IPS-15b (cell line): ENCODE measurements around the gene ZNF771.

ENCODE experiments used
- H3K27me3 ChIP-seq: one replicate; pipeline ENCODE4 v1.6.1; 2013; ENCODE audit warnings: low read length; ENCODE audit not compliant: control insufficient read depth, insufficient read depth
- H3K36me3 ChIP-seq: one replicate; pipeline ENCODE4 v1.6.1; 2013; ENCODE audit warnings: low read length; ENCODE audit not compliant: control insufficient read depth, insufficient read depth
- H3K4me1 ChIP-seq: one replicate; pipeline ENCODE4 v1.6.1; 2013; ENCODE audit warnings: mild to moderate bottlenecking, low read length; ENCODE audit not compliant: control insufficient read depth, insufficient read depth
- H3K4me3 ChIP-seq: one replicate; pipeline ENCODE4 v1.5.1; 2013; ENCODE audit warnings: low read depth, low read length
- H3K9ac ChIP-seq: one replicate; pipeline ENCODE4 v1.6.1; 2013; ENCODE audit warnings: low read depth, mild to moderate bottlenecking, low read length
- H3K9me3 ChIP-seq: one replicate; pipeline ENCODE4 v1.6.1; 2013; ENCODE audit warnings: mild to moderate bottlenecking, low read length; ENCODE audit not compliant: control insufficient read depth, insufficient read depth

The ZNF771 gene

DNA sequence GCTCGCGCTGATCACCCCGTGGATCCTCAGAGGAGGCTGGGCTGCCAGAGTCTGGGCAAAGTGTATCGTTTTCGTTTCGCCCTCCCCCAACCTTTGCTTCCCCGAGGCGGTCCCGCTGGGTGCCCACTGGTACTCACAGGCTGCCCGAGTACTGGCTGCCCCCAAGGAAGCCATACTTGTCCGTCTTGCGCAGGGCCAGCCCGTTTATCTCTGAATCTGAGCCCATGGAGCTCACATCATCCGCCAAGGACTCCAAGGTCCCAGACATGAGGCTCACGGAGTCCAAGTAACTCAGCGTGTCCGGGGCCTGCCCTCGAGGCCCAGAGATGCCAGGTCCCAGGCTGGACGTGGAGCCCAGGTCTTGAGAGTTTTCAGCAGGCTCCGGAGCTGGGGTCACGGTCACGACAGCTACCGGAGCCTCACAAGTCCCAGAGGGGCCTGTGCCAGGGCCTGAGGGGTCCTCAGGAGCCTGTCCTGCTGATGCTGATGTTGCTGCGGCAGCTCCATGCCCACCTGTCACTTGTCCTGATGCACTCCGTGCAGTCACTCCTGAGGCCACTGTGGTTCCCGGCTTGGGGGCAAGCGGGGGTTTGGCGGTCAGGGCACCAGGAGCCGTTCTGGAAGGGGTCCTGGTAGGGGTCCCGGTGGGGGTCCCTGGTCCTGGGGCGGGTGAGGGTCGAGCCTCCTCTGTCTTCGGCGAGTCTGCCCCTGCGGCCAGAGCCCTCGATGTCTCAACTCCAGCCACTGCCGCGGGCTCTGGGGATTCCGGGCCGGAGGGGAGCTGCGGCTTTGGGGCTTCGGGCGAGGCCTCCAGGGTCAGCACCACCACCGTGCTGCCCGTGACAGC lies 38.1 kb upstream of the ZNF771 start:
- Histone ChIP-seq H3K9ac (peak overlapping the region; percentile 47), H3K27me3 (no peaks in the 10 kb centered on the region), H3K4me3 (peak overlapping the region; percentile 79), H3K36me3 (no peaks in the 10 kb centered on the region), H3K4me1 (no peaks in the 10 kb centered on the region), H3K9me3 (no peaks in the 10 kb centered on the region)

DNA sequence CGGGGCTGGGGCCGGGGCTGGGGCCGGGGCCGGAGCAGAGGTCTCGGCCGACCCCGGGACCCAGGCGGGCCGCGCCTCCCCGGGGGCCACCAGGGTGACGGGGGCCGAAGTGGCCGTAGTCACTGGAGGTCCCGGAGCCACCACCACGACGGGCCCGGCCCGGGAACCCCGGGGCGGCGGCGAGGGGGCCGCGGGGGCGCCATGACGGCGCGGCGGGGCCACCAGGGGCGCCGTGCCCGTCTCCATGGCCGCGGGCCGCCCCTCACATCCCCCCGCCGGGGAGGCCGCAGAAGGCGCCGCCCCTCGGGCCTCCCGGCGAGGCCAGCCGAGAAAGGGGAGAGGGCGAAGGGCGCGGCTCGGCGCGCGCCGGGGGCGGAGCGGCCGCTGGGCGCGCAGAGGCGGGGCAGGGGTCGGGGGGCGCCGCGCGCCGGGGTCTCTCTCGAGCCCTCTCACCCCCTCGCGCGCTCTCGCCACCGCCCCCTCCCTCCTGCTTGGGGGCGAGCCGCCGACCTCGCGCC lies 37.4 kb upstream of the ZNF771 start:
- no peaks in the 10 kb centered on the region for H3K36me3 ChIP-seq
- H3K4me3 ChIP-seq = peak overlapping the region; percentile 79
- H3K4me1 ChIP-seq = no peaks in the 10 kb centered on the region
- no peak overlapping the region for H3K9ac ChIP-seq
- no peaks in the 10 kb centered on the region for H3K27me3 ChIP-seq
- H3K9me3 ChIP-seq = no peaks in the 10 kb centered on the region

DNA sequence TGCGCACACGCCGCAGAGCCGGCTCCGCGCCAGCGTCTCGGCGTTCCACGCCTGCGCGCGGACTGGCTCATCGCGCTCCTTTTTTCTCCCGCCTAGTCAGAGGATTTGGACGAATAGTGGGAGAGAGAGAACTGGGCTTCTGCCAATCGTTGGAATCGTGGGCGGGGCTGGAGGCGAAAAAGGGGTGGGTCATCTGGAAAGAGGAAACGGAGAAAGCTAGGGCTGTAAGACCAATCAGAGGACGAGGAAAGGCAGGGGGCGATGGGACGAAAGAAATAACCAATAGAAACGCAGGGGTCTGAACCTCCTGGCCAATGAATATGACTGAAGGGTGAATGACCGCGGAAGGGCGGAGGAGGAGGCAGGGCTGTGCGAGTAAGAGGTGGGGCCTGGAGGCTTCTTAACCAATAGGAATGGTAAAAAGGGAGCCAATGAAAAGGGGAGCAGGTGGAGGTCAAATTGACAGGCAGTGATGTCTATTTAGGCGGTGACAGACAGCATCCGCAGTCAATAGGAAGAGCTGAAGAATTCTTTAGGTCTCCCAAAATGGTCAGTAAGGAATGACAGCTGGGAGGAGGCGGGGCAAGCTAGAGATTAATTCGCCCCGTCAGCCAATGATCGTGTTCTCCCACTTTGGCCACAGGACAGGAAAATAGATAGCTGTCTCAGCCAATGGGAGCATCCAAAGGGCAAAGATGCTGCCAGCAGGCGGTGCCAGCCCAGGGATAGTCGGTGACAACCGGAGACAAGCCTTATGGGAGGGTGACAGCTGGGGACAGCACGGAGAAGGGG lies 36.8 kb upstream of the ZNF771 start, which contains the start of gene TBC1D10B:
TSS of gene TBC1D10B (minus strand) at position 39 of the 792 bp plus-strand sequence. CDS start 311 bp downstream, outside the sequence.
- H3K4me3 ChIP-seq = peak within 1 kb of the TSS; percentile 79
- H3K9ac ChIP-seq = no peak within 1 kb of the TSS

GRCh38 chr16:30371248-30371816 lies 36.1 kb upstream of the ZNF771 start:
- H3K36me3 ChIP-seq = no peaks in the 10 kb centered on the region
- no peak overlapping the region for H3K9ac ChIP-seq
- no peaks in the 10 kb centered on the region for H3K27me3 ChIP-seq
- H3K9me3 ChIP-seq = no peaks in the 10 kb centered on the region
- no peaks in the 10 kb centered on the region for H3K4me1 ChIP-seq
- peak overlapping the region; percentile 50 for H3K4me3 ChIP-seq

More for the DNA sequence above, 36.8 kb upstream of the ZNF771 start, which contains the start of gene TBC1D10B:
- Histone ChIP-seq H3K27me3 (no peaks in the 10 kb centered on the region), H3K9me3 (no peaks in the 10 kb centered on the region), H3K4me1 (no peaks in the 10 kb centered on the region), H3K36me3 (no peaks in the 10 kb centered on the region)

DNA sequence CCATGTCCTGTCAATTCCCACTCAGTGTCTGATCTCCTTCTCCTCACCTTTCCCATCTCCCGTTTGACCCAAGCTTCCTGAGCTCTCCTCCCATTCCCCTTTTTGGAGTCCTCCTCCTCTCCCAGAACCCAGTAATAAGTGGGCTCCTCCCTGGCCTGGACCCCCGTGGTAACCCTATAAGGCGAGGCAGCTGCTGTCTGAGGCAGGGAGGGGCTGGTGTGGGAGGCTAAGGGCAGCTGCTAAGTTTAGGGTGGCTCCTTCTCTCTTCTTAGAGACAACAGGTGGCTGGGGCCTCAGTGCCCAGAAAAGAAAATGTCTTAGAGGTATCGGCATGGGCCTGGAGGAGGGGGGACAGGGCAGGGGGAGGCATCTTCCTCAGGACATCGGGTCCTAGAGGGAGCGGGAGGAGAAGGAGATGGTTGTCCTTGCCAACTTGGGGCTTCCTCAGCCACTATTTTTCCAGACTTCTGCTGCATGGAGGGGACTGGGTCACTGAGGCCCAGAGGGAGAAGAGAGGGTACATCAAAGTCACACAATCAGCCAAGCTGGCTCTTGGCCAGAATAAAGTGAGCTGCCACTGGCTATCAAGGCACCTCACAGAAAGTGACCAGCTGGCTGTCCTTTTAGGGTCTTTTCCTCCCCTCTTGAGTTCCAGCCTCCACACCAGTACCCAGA lies 35.2 kb upstream of the ZNF771 start:
- Histone ChIP-seq H3K4me3 (no peak overlapping the region), H3K27me3 (no peaks in the 10 kb centered on the region), H3K9me3 (no peaks in the 10 kb centered on the region), H3K4me1 (no peaks in the 10 kb centered on the region), H3K9ac (no peak overlapping the region), H3K36me3 (no peaks in the 10 kb centered on the region)

- Histone ChIP-seq H3K27me3 (no peaks in the 10 kb centered on the region), H3K9me3 (no peaks in the 10 kb centered on the region), H3K4me3 (no peak overlapping the region), H3K36me3 (no peaks in the 10 kb centered on the region), H3K4me1 (no peaks in the 10 kb centered on the region), H3K9ac (no peak overlapping the region)
These were observed 34.7 kb upstream of the ZNF771 start for GRCh38 chr16:30372725-30373124.

GRCh38 chr16:30374538-30374937 lies 32.9 kb upstream of the ZNF771 start, which contains the start of gene MYL11:
TSS of gene MYL11 (plus strand) at chr16:30374802. CDS start at chr16:30374858, 56 bp downstream.
- H3K9ac ChIP-seq = no peak within 1 kb of the TSS

DNA sequence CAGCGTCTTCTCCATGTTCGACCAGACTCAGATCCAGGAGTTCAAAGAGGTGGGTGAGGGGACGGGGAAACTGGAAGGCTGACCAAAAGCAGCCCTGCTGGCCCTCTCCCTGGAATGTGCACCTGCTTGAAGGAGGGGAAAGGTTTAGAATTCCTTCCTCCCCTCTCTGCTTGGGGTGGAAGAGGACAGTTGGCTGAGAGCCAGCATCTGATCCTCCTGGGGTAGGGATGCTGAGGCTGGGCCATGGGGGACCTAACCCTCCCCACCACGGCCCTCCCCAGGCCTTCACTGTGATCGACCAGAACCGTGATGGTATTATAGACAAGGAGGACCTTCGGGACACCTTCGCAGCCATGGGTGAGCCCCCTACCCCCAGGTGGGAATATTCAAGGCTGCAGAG lies 31.5 kb upstream of the ZNF771 start:
- Histone ChIP-seq H3K4me3 (no peak overlapping the region), H3K9me3 (no peaks in the 10 kb centered on the region), H3K9ac (no peak overlapping the region), H3K27me3 (no peaks in the 10 kb centered on the region), H3K4me1 (no peaks in the 10 kb centered on the region), H3K36me3 (no peaks in the 10 kb centered on the region)

More at GRCh38 chr16:30374538-30374937, 32.9 kb upstream of the ZNF771 start, which contains the start of gene MYL11:
- H3K9me3 ChIP-seq = no peaks in the 10 kb centered on the region
- no peaks in the 10 kb centered on the region for H3K27me3 ChIP-seq
- no peaks in the 10 kb centered on the region for H3K4me1 ChIP-seq
- H3K36me3 ChIP-seq = no peaks in the 10 kb centered on the region
- no peak within 1 kb of the TSS for H3K4me3 ChIP-seq

GRCh38 chr16:30376461-30376902 lies 30.9 kb upstream of the ZNF771 start:
- H3K27me3 ChIP-seq = no peaks in the 10 kb centered on the region
- no peaks in the 10 kb centered on the region for H3K9me3 ChIP-seq
- H3K9ac ChIP-seq = no peak overlapping the region
- H3K4me1 ChIP-seq = no peaks in the 10 kb centered on the region
- H3K36me3 ChIP-seq = no peaks in the 10 kb centered on the region
- H3K4me3 ChIP-seq = no peak overlapping the region

- H3K36me3 ChIP-seq = no peaks in the 10 kb centered on the region
- peak overlapping the region; percentile 56 for H3K9ac ChIP-seq
- no peaks in the 10 kb centered on the region for H3K27me3 ChIP-seq
- no peaks in the 10 kb centered on the region for H3K4me1 ChIP-seq
- H3K9me3 ChIP-seq = no peaks in the 10 kb centered on the region
- peak overlapping the region; percentile 64 for H3K4me3 ChIP-seq
These were observed 30.2 kb upstream of the ZNF771 start for GRCh38 chr16:30377050-30377811.
